ENCODE measurements around the gene POLD3.
A peak's percentile ranks its signal among the peaks of the same experiment; 100 is the strongest.

POLD3 gene

DNA sequence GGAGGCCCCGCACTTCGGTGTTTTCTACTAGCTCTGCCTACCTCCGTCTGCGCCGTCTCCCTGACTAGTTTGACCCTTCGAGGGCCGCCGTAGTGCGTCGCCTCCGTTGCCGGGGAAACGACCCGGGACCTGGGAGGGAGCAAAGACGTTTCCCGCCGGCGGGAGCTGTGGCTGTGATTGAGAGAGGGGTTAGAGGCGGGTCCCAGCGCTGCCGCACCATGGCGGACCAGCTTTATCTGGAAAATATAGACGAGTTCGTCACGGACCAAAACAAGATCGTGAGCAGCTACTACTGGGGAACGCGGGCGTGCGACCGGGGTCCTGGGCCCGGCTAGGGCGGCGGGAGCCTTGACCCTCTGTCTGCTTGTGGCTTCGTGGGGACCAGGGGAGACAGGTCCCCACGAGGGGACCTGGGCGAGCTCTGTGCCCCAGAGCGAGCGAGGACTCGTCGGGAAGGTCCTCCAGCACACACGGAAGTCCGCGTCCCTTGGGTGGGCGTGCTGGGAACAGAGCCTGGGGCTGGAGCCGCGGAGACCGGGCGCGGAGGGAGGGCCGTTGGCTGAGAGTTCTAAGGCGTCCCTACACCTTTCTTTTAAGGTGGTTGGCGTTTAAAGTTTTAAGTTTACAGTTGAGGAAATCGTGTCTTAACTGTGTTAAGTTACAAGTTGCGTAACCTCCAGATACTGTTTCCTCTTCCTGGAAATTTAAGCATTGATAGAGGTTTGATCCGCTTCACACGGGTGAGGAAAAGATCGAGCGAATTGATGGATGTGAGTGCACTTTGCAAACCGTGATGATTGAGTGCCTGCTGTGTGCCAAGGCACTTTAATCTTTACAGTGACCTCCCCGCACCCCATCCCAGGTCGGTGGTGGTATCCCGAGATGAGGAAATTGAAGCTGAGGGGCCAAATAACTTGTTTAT, at the start of gene POLD3:
POLD3 (plus strand) TSS at position 142 of the 922 bp plus-strand sequence; CDS start at position 219, 77 bp downstream.
- ATAC-seq, result peak; percentile 97

DNA sequence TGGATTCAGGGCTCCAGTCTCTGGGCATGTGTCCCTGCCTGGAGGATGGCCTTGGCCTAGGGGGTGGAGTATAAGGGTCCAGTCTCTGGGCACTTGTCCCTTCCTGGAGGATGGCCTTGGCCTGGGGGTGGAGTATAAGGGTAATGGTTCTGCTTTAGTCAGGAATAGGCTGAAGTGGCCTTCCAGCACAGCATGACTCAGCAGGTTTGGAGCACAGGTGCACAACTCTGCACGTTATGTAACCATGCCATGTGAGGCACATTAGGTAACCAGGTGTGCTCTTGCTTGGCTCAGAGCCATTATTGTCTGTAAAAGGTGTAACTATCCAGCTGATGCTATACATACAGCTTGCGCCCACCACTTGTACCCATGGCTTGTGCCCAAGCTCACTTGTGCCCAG, 48.4 kb upstream of the POLD3 start:
- TF ChIP-seq, protein P1, sequence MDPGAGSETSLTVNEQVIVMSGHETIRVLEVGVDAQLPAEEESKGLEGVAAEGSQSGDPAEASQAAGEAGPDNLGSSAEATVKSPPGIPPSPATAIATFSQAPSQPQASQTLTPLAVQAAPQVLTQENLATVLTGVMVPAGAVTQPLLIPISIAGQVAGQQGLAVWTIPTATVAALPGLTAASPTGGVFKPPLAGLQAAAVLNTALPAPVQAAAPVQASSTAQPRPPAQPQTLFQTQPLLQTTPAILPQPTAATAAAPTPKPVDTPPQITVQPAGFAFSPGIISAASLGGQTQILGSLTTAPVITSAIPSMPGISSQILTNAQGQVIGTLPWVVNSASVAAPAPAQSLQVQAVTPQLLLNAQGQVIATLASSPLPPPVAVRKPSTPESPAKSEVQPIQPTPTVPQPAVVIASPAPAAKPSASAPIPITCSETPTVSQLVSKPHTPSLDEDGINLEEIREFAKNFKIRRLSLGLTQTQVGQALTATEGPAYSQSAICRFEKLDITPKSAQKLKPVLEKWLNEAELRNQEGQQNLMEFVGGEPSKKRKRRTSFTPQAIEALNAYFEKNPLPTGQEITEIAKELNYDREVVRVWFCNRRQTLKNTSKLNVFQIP (CRISPR knock-in tag; IDR thresholded peaks at IDR 0.05; ENCODE audit: borderline replicate concordance, low read depth), result no peak
- TF ChIP-seq GLIS3 (CRISPR knock-in tag; IDR thresholded peaks at IDR 0.05), result no peak
- TF ChIP-seq TOX (CRISPR knock-in tag; IDR thresholded peaks at IDR 0.05; ENCODE audit: borderline replicate concordance), result no peak
- no peak for TF ChIP-seq ESRRG (CRISPR knock-in tag; IDR thresholded peaks at IDR 0.05)
- TF ChIP-seq, protein P2, sequence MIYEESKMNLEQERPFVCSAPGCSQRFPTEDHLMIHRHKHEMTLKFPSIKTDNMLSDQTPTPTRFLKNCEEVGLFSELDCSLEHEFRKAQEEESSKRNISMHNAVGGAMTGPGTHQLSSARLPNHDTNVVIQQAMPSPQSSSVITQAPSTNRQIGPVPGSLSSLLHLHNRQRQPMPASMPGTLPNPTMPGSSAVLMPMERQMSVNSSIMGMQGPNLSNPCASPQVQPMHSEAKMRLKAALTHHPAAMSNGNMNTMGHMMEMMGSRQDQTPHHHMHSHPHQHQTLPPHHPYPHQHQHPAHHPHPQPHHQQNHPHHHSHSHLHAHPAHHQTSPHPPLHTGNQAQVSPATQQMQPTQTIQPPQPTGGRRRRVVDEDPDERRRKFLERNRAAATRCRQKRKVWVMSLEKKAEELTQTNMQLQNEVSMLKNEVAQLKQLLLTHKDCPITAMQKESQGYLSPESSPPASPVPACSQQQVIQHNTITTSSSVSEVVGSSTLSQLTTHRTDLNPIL (CRISPR knock-in tag; IDR thresholded peaks at IDR 0.05; ENCODE audit: low read depth), result no peak
- no peak for TF ChIP-seq TCF4 (CRISPR knock-in tag; IDR thresholded peaks at IDR 0.05; ENCODE audit: borderline replicate concordance)
- no peak for TF ChIP-seq PPARA (CRISPR knock-in tag; IDR thresholded peaks at IDR 0.05; ENCODE audit: borderline replicate concordance)
- TF ChIP-seq ISL1 (CRISPR knock-in tag; IDR thresholded peaks at IDR 0.05), result no peak
- no peak for TF ChIP-seq ZFP3 (CRISPR knock-in tag; IDR thresholded peaks at IDR 0.05)
- TF ChIP-seq ZC3H10 (CRISPR knock-in tag; IDR thresholded peaks at IDR 0.05), result no peak
- TF ChIP-seq RARB (CRISPR knock-in tag; IDR thresholded peaks at IDR 0.05), result no peak
- no peak for TF ChIP-seq ZNF565 (CRISPR knock-in tag; conservative IDR thresholded peaks at IDR 0.05; ENCODE audit: low read depth)
- no peak for TF ChIP-seq PATZ1 (CRISPR knock-in tag; IDR thresholded peaks at IDR 0.05; ENCODE audit: borderline replicate concordance)
- TF ChIP-seq BACH2 (CRISPR knock-in tag; IDR thresholded peaks at IDR 0.05; ENCODE audit: borderline replicate concordance), result no peak
- TF ChIP-seq SNAI2 (CRISPR knock-in tag; IDR thresholded peaks at IDR 0.05), result no peak
- no peak for TF ChIP-seq CSDC2 (CRISPR knock-in tag; IDR thresholded peaks at IDR 0.05)
- TF ChIP-seq, protein P3, sequence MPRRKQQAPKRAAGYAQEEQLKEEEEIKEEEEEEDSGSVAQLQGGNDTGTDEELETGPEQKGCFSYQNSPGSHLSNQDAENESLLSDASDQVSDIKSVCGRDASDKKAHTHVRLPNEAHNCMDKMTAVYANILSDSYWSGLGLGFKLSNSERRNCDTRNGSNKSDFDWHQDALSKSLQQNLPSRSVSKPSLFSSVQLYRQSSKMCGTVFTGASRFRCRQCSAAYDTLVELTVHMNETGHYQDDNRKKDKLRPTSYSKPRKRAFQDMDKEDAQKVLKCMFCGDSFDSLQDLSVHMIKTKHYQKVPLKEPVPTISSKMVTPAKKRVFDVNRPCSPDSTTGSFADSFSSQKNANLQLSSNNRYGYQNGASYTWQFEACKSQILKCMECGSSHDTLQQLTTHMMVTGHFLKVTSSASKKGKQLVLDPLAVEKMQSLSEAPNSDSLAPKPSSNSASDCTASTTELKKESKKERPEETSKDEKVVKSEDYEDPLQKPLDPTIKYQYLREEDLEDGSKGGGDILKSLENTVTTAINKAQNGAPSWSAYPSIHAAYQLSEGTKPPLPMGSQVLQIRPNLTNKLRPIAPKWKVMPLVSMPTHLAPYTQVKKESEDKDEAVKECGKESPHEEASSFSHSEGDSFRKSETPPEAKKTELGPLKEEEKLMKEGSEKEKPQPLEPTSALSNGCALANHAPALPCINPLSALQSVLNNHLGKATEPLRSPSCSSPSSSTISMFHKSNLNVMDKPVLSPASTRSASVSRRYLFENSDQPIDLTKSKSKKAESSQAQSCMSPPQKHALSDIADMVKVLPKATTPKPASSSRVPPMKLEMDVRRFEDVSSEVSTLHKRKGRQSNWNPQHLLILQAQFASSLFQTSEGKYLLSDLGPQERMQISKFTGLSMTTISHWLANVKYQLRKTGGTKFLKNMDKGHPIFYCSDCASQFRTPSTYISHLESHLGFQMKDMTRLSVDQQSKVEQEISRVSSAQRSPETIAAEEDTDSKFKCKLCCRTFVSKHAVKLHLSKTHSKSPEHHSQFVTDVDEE (CRISPR knock-in tag; IDR thresholded peaks at IDR 0.05), result no peak
- ATAC-seq, result no peak

More for the DNA sequence above, at the start of gene POLD3:
- no peak for TF ChIP-seq ZNF565 (CRISPR knock-in tag; conservative IDR thresholded peaks at IDR 0.05; ENCODE audit: low read depth)

DNA sequence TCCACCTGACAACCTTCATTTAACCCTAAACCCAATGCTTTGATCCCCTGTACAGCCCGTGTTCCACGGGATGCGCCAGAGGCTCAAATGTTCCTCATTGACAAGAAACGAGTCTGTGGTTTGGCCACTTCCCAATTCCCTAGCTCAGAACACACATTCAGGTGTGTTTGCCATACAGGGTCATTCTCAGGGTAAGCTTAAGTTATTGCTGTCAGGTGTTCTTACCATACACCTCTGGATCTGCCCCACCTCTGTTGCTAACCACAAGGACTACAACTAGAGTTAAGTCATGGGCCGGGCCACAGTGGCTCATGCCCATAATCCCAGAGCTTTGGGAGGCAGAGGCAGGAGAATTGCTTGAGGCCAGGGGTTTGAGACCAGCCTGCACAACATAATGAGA, 45.6 kb upstream of the POLD3 start:
- no peak for ATAC-seq
- TF ChIP-seq ESRRG (CRISPR knock-in tag; IDR thresholded peaks at IDR 0.05) (no peak), OSR1 (CRISPR knock-in tag; IDR thresholded peaks at IDR 0.05) (no peak), ZC3H10 (CRISPR knock-in tag; IDR thresholded peaks at IDR 0.05) (no peak), SNAI2 (CRISPR knock-in tag; IDR thresholded peaks at IDR 0.05) (no peak), CSDC2 (CRISPR knock-in tag; IDR thresholded peaks at IDR 0.05) (no peak), ZNF70 (CRISPR knock-in tag; IDR thresholded peaks at IDR 0.05) (no peak), PPARA (CRISPR knock-in tag; IDR thresholded peaks at IDR 0.05; ENCODE audit: borderline replicate concordance) (no peak), TCF4 (CRISPR knock-in tag; IDR thresholded peaks at IDR 0.05; ENCODE audit: borderline replicate concordance) (no peak), BACH2 (CRISPR knock-in tag; IDR thresholded peaks at IDR 0.05; ENCODE audit: borderline replicate concordance) (no peak), ISL1 (CRISPR knock-in tag; IDR thresholded peaks at IDR 0.05) (no peak), ZFP30 (CRISPR knock-in tag; IDR thresholded peaks at IDR 0.05) (no peak), ZNF8 (CRISPR knock-in tag; IDR thresholded peaks at IDR 0.05) (no peak), TOX (CRISPR knock-in tag; IDR thresholded peaks at IDR 0.05; ENCODE audit: borderline replicate concordance) (no peak), PATZ1 (CRISPR knock-in tag; IDR thresholded peaks at IDR 0.05; ENCODE audit: borderline replicate concordance) (no peak), ARNTL (CRISPR knock-in tag; IDR thresholded peaks at IDR 0.05; ENCODE audit: borderline replicate concordance, low read depth) (no peak)
- TF ChIP-seq, protein P2 (CRISPR knock-in tag; IDR thresholded peaks at IDR 0.05; ENCODE audit: low read depth), result no peak
